HEK293 (cell line): ENCODE results near the gene CCDC180.

Source experiments
- CTCF ChIA-PET: fragments of 350-600 bp; formaldehyde crosslinking; extraction: SDS; loops from one replicate; lab custom pipeline; 2021; ENCODE audit warnings: antibody characterized with exemption; lab: Yijun Ruan, JAX
- POLR2A ChIA-PET: fragments of 300-600 bp; formaldehyde crosslinking; extraction: SDS; loops from one replicate; lab custom pipeline; 2020; ENCODE audit warnings: antibody characterized with exemption, inconsistent platforms; lab: Yijun Ruan, JAX
- H3K27ac ChIP-seq: fragments of 200-500 bp; sonication (Bioruptor generic); 2 replicates; pipeline ENCODE4 v1.5.1; 2014; ENCODE audit warnings: low read depth, low read length, control low read depth, inconsistent platforms; ENCODE audit errors: extremely low read depth
- H3K36me3 ChIP-seq, 2 experiments: fragments of 200-500 bp in 1 of 2; sonication (Bioruptor generic) in 1 of 2; 1 replicate in 1 of 2; 2 replicates in 1 of 2; pipeline ENCODE4 v1.5.1; 2014 to 2017; ENCODE audit warnings: inconsistent platforms in 2 of 2, low read length in 2 of 2; ENCODE audit not compliant: control insufficient read depth in 2 of 2, insufficient read depth in 1 of 2
- H3K4me1 ChIP-seq: fragments of 200-500 bp; sonication (Bioruptor generic); 2 replicates; pipeline ENCODE4 v1.5.1; 2014; ENCODE audit warnings: mild to moderate bottlenecking, low read length, inconsistent platforms; ENCODE audit not compliant: control insufficient read depth, insufficient read depth
- H3K4me3 ChIP-seq: 2 replicates; pipeline ENCODE4 v1.5.1; 2011; ENCODE audit warnings: low read depth, mild to moderate bottlenecking, control low read depth, low read length, moderate library complexity
- H3K9me3 ChIP-seq: fragments of 200-500 bp; sonication (Bioruptor generic); 2 replicates; pipeline ENCODE4 v1.5.1; 2014; ENCODE audit warnings: low read depth, low read length, inconsistent platforms; ENCODE audit not compliant: control insufficient read depth, insufficient read depth
- GLI2 ChIP-seq: fragments of 450-650 bp; formaldehyde crosslinking; IDR thresholded peaks from 2 replicates; pipeline ENCODE4; 2017; ENCODE audit warnings: missing biosample characterization, missing genetic modification characterization, low read depth, borderline replicate concordance
- KLF7 ChIP-seq: fragments of 450-650 bp; formaldehyde crosslinking; IDR thresholded peaks from 2 replicates; pipeline ENCODE4 v1.5.1; 2016; ENCODE audit warnings: missing biosample characterization, missing genetic modification characterization, borderline replicate concordance
- KLF9 ChIP-seq: fragments of 450-650 bp; formaldehyde crosslinking; IDR thresholded peaks from 2 replicates; pipeline ENCODE4 v1.5.1; 2016; ENCODE audit warnings: missing biosample characterization, missing genetic modification characterization, low read depth
- MZF1 ChIP-seq: fragments of 450-650 bp; formaldehyde crosslinking; IDR thresholded peaks from 2 replicates; pipeline ENCODE4 v1.5.1; 2017; ENCODE audit warnings: missing biosample characterization, missing genetic modification characterization, borderline replicate concordance
- PRDM6 ChIP-seq: fragments of 450-650 bp; formaldehyde crosslinking; IDR thresholded peaks from 2 replicates; pipeline ENCODE4 v1.5.1; 2017; ENCODE audit warnings: missing biosample characterization, missing genetic modification characterization
- SCRT2 ChIP-seq: fragments of 450-650 bp; formaldehyde crosslinking; IDR thresholded peaks from 2 replicates; pipeline ENCODE4 v1.5.1; 2016; ENCODE audit warnings: missing biosample characterization, missing genetic modification characterization
- ZBTB20 ChIP-seq: fragments of 450-650 bp; formaldehyde crosslinking; IDR thresholded peaks from 2 replicates; pipeline ENCODE4 v1.5.1; 2016; ENCODE audit warnings: missing biosample characterization, missing genetic modification characterization
- ZBTB8A ChIP-seq: fragments of 450-650 bp; formaldehyde crosslinking; IDR thresholded peaks from 2 replicates; pipeline ENCODE4 v1.5.1; 2016; ENCODE audit warnings: missing biosample characterization, missing genetic modification characterization
- ZFP3 ChIP-seq: fragments of 450-650 bp; formaldehyde crosslinking; IDR thresholded peaks from 2 replicates; pipeline ENCODE4 v1.5.1; 2016; ENCODE audit warnings: low read depth, missing biosample characterization, missing genetic modification characterization
- ZNF155 ChIP-seq: fragments of 450-650 bp; formaldehyde crosslinking; IDR thresholded peaks from 2 replicates; pipeline ENCODE4 v1.5.1; 2016; ENCODE audit warnings: missing biosample characterization, missing genetic modification characterization
- ZNF214 ChIP-seq: fragments of 450-650 bp; formaldehyde crosslinking; IDR thresholded peaks from 2 replicates; pipeline ENCODE4 v1.5.1; 2017; ENCODE audit warnings: missing biosample characterization, mild to moderate bottlenecking, missing genetic modification characterization, borderline replicate concordance
- ZNF24 ChIP-seq: fragments of 450-650 bp; formaldehyde crosslinking; IDR thresholded peaks from 2 replicates; pipeline ENCODE4 v1.5.1; 2016; ENCODE audit warnings: missing biosample characterization, missing genetic modification characterization
- ZNF248 ChIP-seq: fragments of 450-650 bp; formaldehyde crosslinking; IDR thresholded peaks from 2 replicates; pipeline ENCODE4 v1.5.1; 2017; ENCODE audit warnings: missing biosample characterization, missing genetic modification characterization
- ZNF324 ChIP-seq: fragments of 450-650 bp; formaldehyde crosslinking; IDR thresholded peaks from 2 replicates; pipeline ENCODE4 v1.5.1; 2016; ENCODE audit warnings: missing biosample characterization, missing genetic modification characterization
- ZNF404 ChIP-seq: fragments of 450-650 bp; formaldehyde crosslinking; IDR thresholded peaks from 2 replicates; pipeline ENCODE4 v1.5.1; 2017; ENCODE audit warnings: missing biosample characterization, missing genetic modification characterization
- ZNF426 ChIP-seq: fragments of 450-650 bp; formaldehyde crosslinking; IDR thresholded peaks from 2 replicates; pipeline ENCODE4 v1.5.1; 2017; ENCODE audit warnings: missing biosample characterization, missing genetic modification characterization, mild to moderate bottlenecking, inconsistent platforms, moderate library complexity
- ZNF449 ChIP-seq: fragments of 450-650 bp; formaldehyde crosslinking; IDR thresholded peaks from 2 replicates; pipeline ENCODE4 v1.5.1; 2017; ENCODE audit warnings: missing biosample characterization, mild to moderate bottlenecking, missing genetic modification characterization, moderate library complexity
- ZNF585B ChIP-seq: fragments of 450-650 bp; formaldehyde crosslinking; IDR thresholded peaks from 2 replicates; pipeline ENCODE4 v1.5.1; 2016; ENCODE audit warnings: missing biosample characterization, missing genetic modification characterization
- ZNF596 ChIP-seq: fragments of 450-650 bp; IDR thresholded peaks from 2 replicates; pipeline ENCODE4 v1.5.0; 2018; ENCODE audit warnings: missing biosample characterization, mild to moderate bottlenecking, missing genetic modification characterization, moderate library complexity
- ZNF621 ChIP-seq: fragments of 450-650 bp; formaldehyde crosslinking; IDR thresholded peaks from 2 replicates; pipeline ENCODE4 v1.5.1; 2017; ENCODE audit warnings: missing biosample characterization, missing genetic modification characterization
- ZNF629 ChIP-seq: fragments of 450-650 bp; formaldehyde crosslinking; IDR thresholded peaks from 2 replicates; pipeline ENCODE4 v1.5.1; 2017; ENCODE audit warnings: missing biosample characterization, missing genetic modification characterization
- TF ChIP-seq, protein P1 (sequence below): fragments of 450-650 bp; formaldehyde crosslinking; IDR thresholded peaks from 2 replicates; pipeline ENCODE4 v1.5.1; 2016; ENCODE audit warnings: missing biosample characterization, missing genetic modification characterization
- TF ChIP-seq, protein P2 (sequence below): fragments of 450-650 bp; formaldehyde crosslinking; IDR thresholded peaks from 2 replicates; pipeline ENCODE4 v1.5.1; 2016; ENCODE audit warnings: missing biosample characterization, missing genetic modification characterization
- TF ChIP-seq, protein P3 (sequence below): fragments of 450-650 bp; formaldehyde crosslinking; IDR thresholded peaks from 2 replicates; pipeline ENCODE4 v1.5.1; 2016; ENCODE audit warnings: missing biosample characterization, missing genetic modification characterization
- TF ChIP-seq, protein P4 (sequence below): fragments of 450-650 bp; formaldehyde crosslinking; IDR thresholded peaks from 2 replicates; pipeline ENCODE4 v1.5.1; 2016; ENCODE audit warnings: missing biosample characterization, missing genetic modification characterization, low read depth

CCDC180 gene

GRCh38 chr9:97305501-97306298 lies 1.8 kb upstream of the CCDC180 start:
- Histone ChIP-seq H3K27ac (no peak overlapping the region), H3K36me3 (no peaks in the 10 kb centered on the region), H3K4me1 (no peaks in the 10 kb centered on the region), H3K4me3 (no peak overlapping the region), H3K9me3 (no peaks in the 10 kb centered on the region)
- CTCF ChIA-PET = no interaction called here
- TF ChIP-seq SCRT2 (tag by site-specific recombination) (no peak), KLF7 (tag by site-specific recombination) (no peak), ZNF24 (tag by site-specific recombination) (no peak), ZNF426 (tag by site-specific recombination) (no peak), ZNF214 (tag by site-specific recombination) (no peak), ZNF629 (no peak), ZNF155 (no peak), ZNF248 (tag by site-specific recombination) (no peak), PRDM6 (tag by site-specific recombination) (no peak), ZNF621 (tag by site-specific recombination) (no peak), ZNF324 (tag by site-specific recombination) (no peak), ZBTB20 (no peak), ZNF596 (tag by site-specific recombination) (no peak), KLF9 (no peak), ZBTB8A (tag by site-specific recombination) (no peak), GLI2 (tag by site-specific recombination) (no peak)
- TF ChIP-seq, protein P1, sequence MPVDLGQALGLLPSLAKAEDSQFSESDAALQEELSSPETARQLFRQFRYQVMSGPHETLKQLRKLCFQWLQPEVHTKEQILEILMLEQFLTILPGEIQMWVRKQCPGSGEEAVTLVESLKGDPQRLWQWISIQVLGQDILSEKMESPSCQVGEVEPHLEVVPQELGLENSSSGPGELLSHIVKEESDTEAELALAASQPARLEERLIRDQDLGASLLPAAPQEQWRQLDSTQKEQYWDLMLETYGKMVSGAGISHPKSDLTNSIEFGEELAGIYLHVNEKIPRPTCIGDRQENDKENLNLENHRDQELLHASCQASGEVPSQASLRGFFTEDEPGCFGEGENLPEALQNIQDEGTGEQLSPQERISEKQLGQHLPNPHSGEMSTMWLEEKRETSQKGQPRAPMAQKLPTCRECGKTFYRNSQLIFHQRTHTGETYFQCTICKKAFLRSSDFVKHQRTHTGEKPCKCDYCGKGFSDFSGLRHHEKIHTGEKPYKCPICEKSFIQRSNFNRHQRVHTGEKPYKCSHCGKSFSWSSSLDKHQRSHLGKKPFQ = no peak
- TF ChIP-seq, protein P2, sequence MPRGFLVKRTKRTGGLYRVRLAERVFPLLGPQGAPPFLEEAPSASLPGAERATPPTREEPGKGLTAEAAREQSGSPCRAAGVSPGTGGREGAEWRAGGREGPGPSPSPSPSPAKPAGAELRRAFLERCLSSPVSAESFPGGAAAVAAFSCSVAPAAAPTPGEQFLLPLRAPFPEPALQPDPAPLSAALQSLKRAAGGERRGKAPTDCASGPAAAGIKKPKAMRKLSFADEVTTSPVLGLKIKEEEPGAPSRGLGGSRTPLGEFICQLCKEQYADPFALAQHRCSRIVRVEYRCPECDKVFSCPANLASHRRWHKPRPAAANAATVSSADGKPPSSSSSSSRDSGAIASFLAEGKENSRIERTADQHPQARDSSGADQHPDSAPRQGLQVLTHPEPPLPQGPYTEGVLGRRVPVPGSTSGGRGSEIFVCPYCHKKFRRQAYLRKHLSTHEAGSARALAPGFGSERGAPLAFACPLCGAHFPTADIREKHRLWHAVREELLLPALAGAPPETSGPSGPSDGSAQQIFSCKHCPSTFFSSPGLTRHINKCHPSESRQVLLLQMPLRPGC (tag by site-specific recombination) = no peak
- TF ChIP-seq, protein P3, sequence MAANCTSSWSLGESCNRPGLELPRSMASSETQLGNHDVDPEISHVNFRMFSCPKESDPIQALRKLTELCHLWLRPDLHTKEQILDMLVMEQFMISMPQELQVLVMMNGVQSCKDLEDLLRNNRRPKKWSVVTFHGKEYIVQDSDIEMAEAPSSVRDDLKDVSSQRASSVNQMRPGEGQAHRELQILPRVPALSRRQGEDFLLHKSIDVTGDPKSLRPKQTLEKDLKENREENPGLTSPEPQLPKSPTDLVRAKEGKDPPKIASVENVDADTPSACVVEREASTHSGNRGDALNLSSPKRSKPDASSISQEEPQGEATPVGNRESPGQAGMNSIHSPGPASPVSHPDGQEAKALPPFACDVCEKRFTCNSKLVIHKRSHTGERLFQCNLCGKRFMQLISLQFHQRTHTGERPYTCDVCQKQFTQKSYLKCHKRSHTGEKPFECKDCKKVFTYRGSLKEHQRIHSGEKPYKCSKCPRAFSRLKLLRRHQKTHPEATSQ = no peak
- POLR2A ChIA-PET = no interaction called here

DNA sequence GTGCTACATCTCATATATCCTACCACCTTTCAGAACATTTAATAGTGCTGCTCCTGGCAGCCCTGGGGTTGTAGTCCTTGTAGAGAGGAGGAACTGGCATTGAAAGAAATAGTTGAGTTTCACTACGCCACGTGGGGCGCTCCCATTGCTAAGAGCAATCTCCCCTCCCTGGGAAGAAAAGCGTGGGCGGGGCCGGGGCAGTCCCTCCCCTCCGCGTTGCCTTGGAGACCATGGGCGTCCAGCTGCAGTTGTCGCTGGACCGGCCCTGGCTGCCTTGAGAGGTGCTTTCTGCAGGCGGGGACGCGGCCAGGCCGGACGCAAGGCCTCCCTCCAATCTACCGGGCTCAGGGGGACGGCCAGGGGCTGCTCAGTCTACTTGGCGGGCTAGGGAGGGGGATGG lies 368 bp upstream of the CCDC180 start:
- Histone ChIP-seq H3K9me3 (no peaks in the 10 kb centered on the region), H3K4me1 (no peaks in the 10 kb centered on the region), H3K27ac (no peak overlapping the region), H3K4me3 (no peak overlapping the region), H3K36me3 (no peaks in the 10 kb centered on the region)
- TF ChIP-seq ZFP3 = no peak
- TF ChIP-seq, protein P4, sequence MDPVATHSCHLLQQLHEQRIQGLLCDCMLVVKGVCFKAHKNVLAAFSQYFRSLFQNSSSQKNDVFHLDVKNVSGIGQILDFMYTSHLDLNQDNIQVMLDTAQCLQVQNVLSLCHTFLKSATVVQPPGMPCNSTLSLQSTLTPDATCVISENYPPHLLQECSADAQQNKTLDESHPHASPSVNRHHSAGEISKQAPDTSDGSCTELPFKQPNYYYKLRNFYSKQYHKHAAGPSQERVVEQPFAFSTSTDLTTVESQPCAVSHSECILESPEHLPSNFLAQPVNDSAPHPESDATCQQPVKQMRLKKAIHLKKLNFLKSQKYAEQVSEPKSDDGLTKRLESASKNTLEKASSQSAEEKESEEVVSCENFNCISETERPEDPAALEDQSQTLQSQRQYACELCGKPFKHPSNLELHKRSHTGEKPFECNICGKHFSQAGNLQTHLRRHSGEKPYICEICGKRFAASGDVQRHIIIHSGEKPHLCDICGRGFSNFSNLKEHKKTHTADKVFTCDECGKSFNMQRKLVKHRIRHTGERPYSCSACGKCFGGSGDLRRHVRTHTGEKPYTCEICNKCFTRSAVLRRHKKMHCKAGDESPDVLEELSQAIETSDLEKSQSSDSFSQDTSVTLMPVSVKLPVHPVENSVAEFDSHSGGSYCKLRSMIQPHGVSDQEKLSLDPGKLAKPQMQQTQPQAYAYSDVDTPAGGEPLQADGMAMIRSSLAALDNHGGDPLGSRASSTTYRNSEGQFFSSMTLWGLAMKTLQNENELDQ (tag by site-specific recombination) = no peak
- no peak for TF ChIP-seq MZF1 (tag by site-specific recombination)
- no peak for TF ChIP-seq ZNF585B
- no peak for TF ChIP-seq ZNF449 (tag by site-specific recombination)
- TF ChIP-seq ZNF404 (tag by site-specific recombination) = no peak
- POLR2A ChIA-PET = no interaction called here
- CTCF ChIA-PET = no interaction called here
